Neural cell (in vitro differentiated cells): Measurements from ENCODE around the gene GRAMD1B.

Experiments
- CTCF ChIP-seq: fragments of 450-650 bp; IDR thresholded peaks from 2 replicates; pipeline ENCODE4 v1.5.1; 2014; ENCODE audit warnings: antibody characterized with exemption, mild to moderate bottlenecking, moderate library complexity; ENCODE audit not compliant: poor library complexity, severe bottlenecking
- EP300 ChIP-seq: fragments of 450-650 bp; conservative IDR thresholded peaks from 2 replicates; pipeline ENCODE4 v1.6.1; 2014; ENCODE audit warnings: antibody characterized with exemption, mild to moderate bottlenecking, moderate library complexity; ENCODE audit not compliant: poor library complexity, severe bottlenecking

- no peak for TF ChIP-seq EP300
- TF ChIP-seq CTCF: no peak
Measured at GRCh38 chr11:123434911-123435310, 4.8 kb downstream of the GRAMD1B start.
